Prostate gland (tissue), 2 donors: Measurements from ENCODE around the gene RUNX2.

Source experiments
- POLR2A ChIP-seq: fragments of 450-650 bp; IDR thresholded peaks from one replicate; pipeline ENCODE4 v1.6.1; 2016; ENCODE audit warnings: antibody characterized with exemption, mild to moderate bottlenecking
- POLR2AphosphoS5 ChIP-seq: sonication (generic); formaldehyde crosslinking; IDR thresholded peaks from one replicate; pipeline ENCODE4 v1.6.1; 2017; ENCODE audit warnings: antibody characterized with exemption
- TF ChIP-seq, protein P1 (sequence below), 4 experiments: fragments of 200-600 bp in 2 of 4; fragments of 450-650 bp in 2 of 4; sonication (generic) in 2 of 4; IDR thresholded peaks; 1 replicate in 3 of 4; 2 replicates in 1 of 4; pipeline ENCODE4 v1.5.1; 2016 to 2019; ENCODE audit warnings: antibody characterized with exemption in 4 of 4, mild to moderate bottlenecking in 2 of 4, moderate library complexity in 2 of 4

DNA sequence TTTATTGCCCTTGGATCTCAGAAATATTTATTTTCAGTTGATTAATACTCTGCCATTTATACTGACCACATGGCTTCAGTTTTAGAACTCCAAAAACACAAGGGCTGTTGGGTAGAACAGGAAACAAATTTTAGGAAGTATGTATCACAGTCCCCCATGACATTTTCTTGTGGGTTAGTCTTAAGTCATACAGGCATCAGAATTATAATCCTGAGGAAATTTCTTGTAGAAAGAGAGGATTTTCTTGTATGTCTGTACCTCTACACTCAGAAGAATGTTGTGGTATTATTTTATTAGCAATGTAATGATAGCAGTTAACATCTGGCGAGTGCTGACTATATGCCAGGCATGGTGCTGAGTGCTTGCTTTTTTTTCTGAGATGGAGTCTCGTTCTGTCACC, 384.7 kb downstream of the RUNX2 start:
- TF ChIP-seq, protein P1, sequence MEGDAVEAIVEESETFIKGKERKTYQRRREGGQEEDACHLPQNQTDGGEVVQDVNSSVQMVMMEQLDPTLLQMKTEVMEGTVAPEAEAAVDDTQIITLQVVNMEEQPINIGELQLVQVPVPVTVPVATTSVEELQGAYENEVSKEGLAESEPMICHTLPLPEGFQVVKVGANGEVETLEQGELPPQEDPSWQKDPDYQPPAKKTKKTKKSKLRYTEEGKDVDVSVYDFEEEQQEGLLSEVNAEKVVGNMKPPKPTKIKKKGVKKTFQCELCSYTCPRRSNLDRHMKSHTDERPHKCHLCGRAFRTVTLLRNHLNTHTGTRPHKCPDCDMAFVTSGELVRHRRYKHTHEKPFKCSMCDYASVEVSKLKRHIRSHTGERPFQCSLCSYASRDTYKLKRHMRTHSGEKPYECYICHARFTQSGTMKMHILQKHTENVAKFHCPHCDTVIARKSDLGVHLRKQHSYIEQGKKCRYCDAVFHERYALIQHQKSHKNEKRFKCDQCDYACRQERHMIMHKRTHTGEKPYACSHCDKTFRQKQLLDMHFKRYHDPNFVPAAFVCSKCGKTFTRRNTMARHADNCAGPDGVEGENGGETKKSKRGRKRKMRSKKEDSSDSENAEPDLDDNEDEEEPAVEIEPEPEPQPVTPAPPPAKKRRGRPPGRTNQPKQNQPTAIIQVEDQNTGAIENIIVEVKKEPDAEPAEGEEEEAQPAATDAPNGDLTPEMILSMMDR (IDR thresholded peaks at IDR 0.05) = no peak
- TF ChIP-seq POLR2A (no peak), POLR2AphosphoS5 (no peak)
